IMR-90 (cell line): Measurements from ENCODE around the gene KPTN. TPM values are rescaled to one million over a fixed set of nuclear protein-coding genes. Genes with fewer than 3 reads are reported as not detected.

Experiments used
- ATAC-seq: fragments of 200-7000 bp; cut with Tn5 transposase; 2 replicates; pipeline ENCODE4 v1.9.1; 2020; ENCODE audit warnings: low read depth, mild to moderate bottlenecking, moderate library complexity
- BruUV-seq: library from RNA; stranded (reverse); fragments of 400-500 nt; replicated peaks from 2 replicates; lab custom pipeline; 2021; lab: Mats Ljungman, UMichigan
- CTCF ChIA-PET: fragments of 300-600 bp; formaldehyde crosslinking; extraction: SDS; loops from one replicate; lab custom pipeline; 2021; ENCODE audit warnings: antibody characterized with exemption; lab: Yijun Ruan, JAX
- POLR2A ChIA-PET: fragments of 300-600 bp; sonication (Branson Sonifier 250); formaldehyde crosslinking; loops from one replicate; lab custom pipeline; 2022; ENCODE audit warnings: antibody characterized with exemption; ENCODE audit not compliant: unreplicated experiment; lab: Charles Lee
- DNase-seq: peaks from one replicate; pipeline ENCODE4 v3.0.0; 2013
- H2AFZ ChIP-seq: replicated peaks from 2 replicates; pipeline ENCODE3; 2013; ENCODE audit warnings: low read length, mild to moderate bottlenecking; ENCODE audit not compliant: poor library complexity
- H2AK5ac ChIP-seq: 2 replicates; pipeline ENCODE4 v1.6.1; 2013; ENCODE audit warnings: low read depth, low read length, inconsistent platforms
- H2AK9ac ChIP-seq: replicated peaks from 2 replicates; pipeline ENCODE3; 2013; ENCODE audit warnings: mild to moderate bottlenecking, low read depth, low read length, moderate library complexity; ENCODE audit not compliant: poor library complexity
- H2BK120ac ChIP-seq: 2 replicates; pipeline ENCODE4 v1.6.1; 2013; ENCODE audit warnings: low read depth, low read length, inconsistent platforms
- H2BK15ac ChIP-seq: 3 replicates; pipeline ENCODE4 v1.6.1; 2013; ENCODE audit warnings: low read depth, low read length, inconsistent platforms
- H2BK20ac ChIP-seq: 2 replicates; pipeline ENCODE4 v1.6.1; 2013; ENCODE audit warnings: low read depth, mild to moderate bottlenecking, inconsistent platforms, low read length, moderate library complexity
- H2BK5ac ChIP-seq: 2 replicates; pipeline ENCODE4 v1.6.1; 2013; ENCODE audit warnings: mild to moderate bottlenecking, low read depth, low read length, inconsistent platforms; ENCODE audit not compliant: poor library complexity, severe bottlenecking
- H3K14ac ChIP-seq: replicated peaks from 2 replicates; pipeline ENCODE4 v1.6.1; 2013; ENCODE audit warnings: low read depth, low read length, inconsistent platforms
- H3K18ac ChIP-seq: 2 replicates; pipeline ENCODE4 v1.6.1; 2013; ENCODE audit warnings: low read depth, low read length, control low read depth
- H3K23ac ChIP-seq: 2 replicates; pipeline ENCODE4 v1.6.1; 2013; ENCODE audit warnings: low read depth, low read length, inconsistent platforms
- H3K27ac ChIP-seq: 2 replicates; pipeline ENCODE4 v1.5.1; 2013; ENCODE audit warnings: mild to moderate bottlenecking, control low read depth, low read length; ENCODE audit not compliant: insufficient read depth
- H3K27me3 ChIP-seq: 2 replicates; pipeline ENCODE4 v1.6.1; 2013; ENCODE audit warnings: low read length; ENCODE audit not compliant: control insufficient read depth, insufficient read depth
- H3K36me3 ChIP-seq: 2 replicates; pipeline ENCODE4 v1.6.1; 2013; ENCODE audit warnings: low read length, mixed read lengths; ENCODE audit not compliant: control insufficient read depth, insufficient read depth
- H3K4ac ChIP-seq: 2 replicates; pipeline ENCODE4 v1.6.1; 2013; ENCODE audit warnings: low read depth, low read length, inconsistent platforms
- H3K4me1 ChIP-seq: 2 replicates; pipeline ENCODE4 v1.6.1; 2013; ENCODE audit warnings: low read length, mixed read lengths; ENCODE audit not compliant: control insufficient read depth, insufficient read depth
- H3K4me2 ChIP-seq: 2 replicates; pipeline ENCODE4 v1.6.1; 2013; ENCODE audit warnings: low read depth, mild to moderate bottlenecking, control low read depth, low read length, moderate library complexity
- H3K4me3 ChIP-seq: 2 replicates; pipeline ENCODE4 v1.5.1; 2013; ENCODE audit warnings: low read depth, mild to moderate bottlenecking, control low read depth, low read length, moderate library complexity; ENCODE audit not compliant: insufficient read depth
- H3K56ac ChIP-seq: 2 replicates; pipeline ENCODE4 v1.6.1; 2013; ENCODE audit warnings: low read length, inconsistent platforms; ENCODE audit not compliant: insufficient read depth; ENCODE audit errors: extremely low read depth
- H3K79me1 ChIP-seq, 2 experiments: 2 replicates each; pipeline ENCODE4 v1.6.1; 2013; ENCODE audit warnings: low read length in 2 of 2, inconsistent platforms in 1 of 2, low read depth in 1 of 2
- H3K9ac ChIP-seq: 2 replicates; pipeline ENCODE4 v1.6.1; 2013; ENCODE audit warnings: low read depth, low read length, control low read depth
- H3K9me1 ChIP-seq: 2 replicates; pipeline ENCODE4 v1.6.1; 2013; ENCODE audit warnings: low read length, inconsistent platforms; ENCODE audit not compliant: insufficient read depth
- H3K9me3 ChIP-seq: 2 replicates; pipeline ENCODE4 v1.6.1; 2013; ENCODE audit warnings: low read length; ENCODE audit not compliant: control insufficient read depth, insufficient read depth
- H4K20me1 ChIP-seq: 2 replicates; pipeline ENCODE4 v1.6.1; 2013; ENCODE audit warnings: low read length, inconsistent platforms; ENCODE audit not compliant: insufficient read depth
- H4K5ac ChIP-seq: 2 replicates; pipeline ENCODE4 v1.6.1; 2013; ENCODE audit warnings: mild to moderate bottlenecking, low read depth, low read length, control low read depth
- H4K8ac ChIP-seq, 2 experiments: 2 replicates each; pipeline ENCODE4 v1.6.1; 2013; ENCODE audit warnings: low read depth in 2 of 2, low read length in 2 of 2, control low read depth in 1 of 2, inconsistent platforms in 1 of 2
- H4K91ac ChIP-seq: 2 replicates; pipeline ENCODE4 v1.6.1; 2013; ENCODE audit warnings: low read depth, low read length, inconsistent platforms; ENCODE audit not compliant: insufficient read depth
- CEBPB ChIP-seq: IDR thresholded peaks from 2 replicates; pipeline ENCODE4 v1.6.1; 2012; ENCODE audit warnings: low read depth, low read length, improper control_type of control experiment
- CHD1 ChIP-seq: IDR thresholded peaks from 2 replicates; pipeline ENCODE4 v1.6.1; 2012; ENCODE audit warnings: low read depth, low read length, improper control_type of control experiment
- CTCF ChIP-seq: conservative IDR thresholded peaks from 2 replicates; pipeline ENCODE4 v1.5.1; 2012; ENCODE audit warnings: mild to moderate bottlenecking, low read depth, low read length, improper control_type of control experiment
- FOS ChIP-seq: fragments of 150-350 bp; IDR thresholded peaks from 2 replicates; pipeline ENCODE4 v1.6.1; 2016; ENCODE audit warnings: low read depth, low read length
- MAZ ChIP-seq: IDR thresholded peaks from 2 replicates; pipeline ENCODE4 v1.6.1; 2012; ENCODE audit warnings: low read depth, mild to moderate bottlenecking, low read length, improper control_type of control experiment, moderate library complexity, borderline replicate concordance
- RFX5 ChIP-seq: IDR thresholded peaks from 2 replicates; pipeline ENCODE4 v1.8.0; 2012; ENCODE audit warnings: low read depth, mild to moderate bottlenecking, low read length, moderate library complexity
- USF2 ChIP-seq: fragments of 150-350 bp; IDR thresholded peaks from 2 replicates; pipeline ENCODE4 v1.6.1; 2017; ENCODE audit warnings: mild to moderate bottlenecking, antibody characterized with exemption, low read length, low read depth
- WGBS, 2 experiments: methylation state at CpG; one replicate each; pipeline versions ENCODE4 v1.1.5 to v1.1.7; 2013; ENCODE audit warnings: missing lambda C conversion rate in 2 of 2; ENCODE audit not compliant: insufficient read length in 1 of 2; ENCODE audit errors: extremely low coverage in 2 of 2; 5-methylcytosine and 5-hydroxymethylcytosine counted together
- dilution Hi-C: fragments of 300-500 bp; cut with HindIII; formaldehyde crosslinking; loops from one replicate; pipeline ENCODE4 v1.14.3; 2018; ENCODE audit warnings: low sequenced_read_pairs; ENCODE audit not compliant: unreplicated experiment
- in situ Hi-C: fragments of 300-500 bp; cut with MboI; formaldehyde crosslinking; loops from 3 replicates; pipeline ENCODE4 v1.14.3; 2019; ENCODE audit warnings: low sequenced_read_pairs, inconsistent platforms, mixed read lengths
- intact Hi-C: fragments of 100-400 bp; cut with micrococcal nuclease; formaldehyde crosslinking; loops from 2 replicates; pipeline ENCODE4 v1.10.0; 2022
- polyA plus RNA-seq, 3 experiments: library from polyadenylated mRNA; depleted of rRNA; stranded (reverse); fragments of >200 nt; gene quantifications; 2 replicates each; pipeline ENCODE4 v1.2.3, GENCODE V29; 2012; ENCODE audit warnings: low replicate concordance in 1 of 3
- total RNA-seq: library from RNA; depleted of rRNA; stranded (reverse); fragments of >200 nt; gene quantifications from 2 replicates; pipeline ENCODE4 v1.2.3, GENCODE V29; 2012

The KPTN gene
- total and polyA plus RNA-seq, 2 of the 4 experiments (the other 2 are of a cell fraction) = 4.1 to 15.4 TPM

- Histone ChIP-seq H4K8ac (no peak overlapping the region), H3K4me1 (peaks cover 2% of the 10 kb centered on the region; the same call in 1 of the 2 replicates), H2AFZ (no peak overlapping the region), H3K36me3 (no peaks in the 10 kb centered on the region), H3K4me2 (no peak overlapping the region), H4K91ac (no peak overlapping the region), H2BK20ac (no peak overlapping the region), H2AK9ac (no peak overlapping the region), H2BK5ac (no peak overlapping the region), H3K4ac (no peak overlapping the region), H3K27ac (no peak overlapping the region), H3K79me1 (no peaks in the 10 kb centered on the region), H3K56ac (no peak overlapping the region), H3K23ac (no peak overlapping the region), H3K14ac (no peak overlapping the region), H3K9me1 (no peaks in the 10 kb centered on the region), H3K27me3 (peaks cover 54% of the 10 kb centered on the region), H2AK5ac (no peak overlapping the region), H3K9ac (no peak overlapping the region), H2BK15ac (no peak overlapping the region), H2BK120ac (no peak overlapping the region), H3K9me3 (peaks cover 15% of the 10 kb centered on the region), H4K20me1 (no peaks in the 10 kb centered on the region), H3K18ac (no peak overlapping the region), H4K5ac (no peak overlapping the region), H3K4me3 (no peak overlapping the region)
- BruUV-seq = no TSS peak
- WGBS, 2 experiments = 37% methylated on average over 3 of the region's 7 CpGs; no CpG with 5 or more reads in 1 of the 2 experiments
- TF ChIP-seq USF2 = no peak
- no peak for TF ChIP-seq CTCF
- no peak for TF ChIP-seq MAZ
- TF ChIP-seq FOS = no peak
- TF ChIP-seq CEBPB = no peak
- TF ChIP-seq RFX5 = no peak
- no peak for TF ChIP-seq CHD1
- in situ Hi-C loops (no loop called here), dilution Hi-C loops (no loop called here), intact Hi-C loops (no loop called here)
- ATAC-seq (no peak), DNase-seq (no peak)
- POLR2A ChIA-PET = no interaction called here
- CTCF ChIA-PET = interaction anchor here (0.7 kb wide), 1 partner anchor 33 kb away, joined by 5 read pairs; the partner anchor contains the start of gene KPTN
Measured at GRCh38 chr19:47450478-47450877, 33.5 kb downstream of the KPTN start.
